Uterus (tissue), 2 donors: ENCODE results near the gene FCRLB.

Experiments
- POLR2A ChIP-seq, 2 donors: fragments of 450-650 bp; IDR thresholded peaks; one replicate each; pipeline ENCODE4 v1.6.1; 2016; ENCODE audit warnings: antibody characterized with exemption in 2 of 2, mild to moderate bottlenecking in 1 of 2, moderate library complexity in 1 of 2
- TF ChIP-seq, protein P1 (sequence below), 4 experiments: fragments of 200-600 bp in 2 of 4; fragments of 450-650 bp in 2 of 4; sonication (generic) in 2 of 4; IDR thresholded peaks; one replicate each; pipeline ENCODE4 v1.5.1; 2016 to 2019; ENCODE audit warnings: antibody characterized with exemption in 4 of 4, mild to moderate bottlenecking in 2 of 4, moderate library complexity in 1 of 4

DNA sequence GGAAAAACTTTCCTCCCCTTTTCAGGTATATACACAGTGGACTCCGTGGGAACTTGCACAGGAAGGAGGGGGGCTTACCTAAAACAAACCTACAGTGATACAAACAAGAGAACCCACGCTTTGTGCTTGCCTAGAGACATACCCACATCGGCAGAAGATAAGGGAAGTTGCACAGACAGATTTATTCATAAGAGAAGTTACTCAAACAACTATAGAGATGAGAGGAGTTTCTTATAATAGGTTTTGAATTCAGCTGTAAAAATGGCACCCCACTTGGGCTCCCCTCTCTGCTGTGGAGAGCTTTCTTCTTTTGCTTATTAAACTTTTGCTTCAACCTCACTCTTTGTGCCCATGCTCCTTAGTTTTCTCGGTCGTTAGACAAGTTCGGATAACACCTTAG is 26.5 kb downstream of the FCRLB start:
- TF ChIP-seq, protein P1, sequence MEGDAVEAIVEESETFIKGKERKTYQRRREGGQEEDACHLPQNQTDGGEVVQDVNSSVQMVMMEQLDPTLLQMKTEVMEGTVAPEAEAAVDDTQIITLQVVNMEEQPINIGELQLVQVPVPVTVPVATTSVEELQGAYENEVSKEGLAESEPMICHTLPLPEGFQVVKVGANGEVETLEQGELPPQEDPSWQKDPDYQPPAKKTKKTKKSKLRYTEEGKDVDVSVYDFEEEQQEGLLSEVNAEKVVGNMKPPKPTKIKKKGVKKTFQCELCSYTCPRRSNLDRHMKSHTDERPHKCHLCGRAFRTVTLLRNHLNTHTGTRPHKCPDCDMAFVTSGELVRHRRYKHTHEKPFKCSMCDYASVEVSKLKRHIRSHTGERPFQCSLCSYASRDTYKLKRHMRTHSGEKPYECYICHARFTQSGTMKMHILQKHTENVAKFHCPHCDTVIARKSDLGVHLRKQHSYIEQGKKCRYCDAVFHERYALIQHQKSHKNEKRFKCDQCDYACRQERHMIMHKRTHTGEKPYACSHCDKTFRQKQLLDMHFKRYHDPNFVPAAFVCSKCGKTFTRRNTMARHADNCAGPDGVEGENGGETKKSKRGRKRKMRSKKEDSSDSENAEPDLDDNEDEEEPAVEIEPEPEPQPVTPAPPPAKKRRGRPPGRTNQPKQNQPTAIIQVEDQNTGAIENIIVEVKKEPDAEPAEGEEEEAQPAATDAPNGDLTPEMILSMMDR (IDR thresholded peaks at IDR 0.05) = no peak
- no peak for TF ChIP-seq POLR2A (IDR thresholded peaks at IDR 0.05)
